Neural cell (in vitro differentiated cells): Measurements from ENCODE around the gene RYR2.

Source experiments
- EZH2 ChIP-seq: fragments of 200-600, 300-800 bp; shearing (Covaris generic), sonication (generic); IDR thresholded peaks from 2 replicates; pipeline ENCODE4 v1.6.1; 2014; ENCODE audit warnings: antibody characterized with exemption, low read length, borderline replicate concordance, mild to moderate bottlenecking; ENCODE audit not compliant: insufficient read depth, poor library complexity, severe bottlenecking
- TAF1 ChIP-seq: IDR thresholded peaks from 2 replicates; pipeline ENCODE4 v1.6.1; 2012; ENCODE audit warnings: low read depth
- TF ChIP-seq, protein P1 (sequence below): fragments of 450-650 bp; IDR thresholded peaks from 2 replicates; pipeline ENCODE4 v1.5.1; 2014; ENCODE audit warnings: antibody characterized with exemption, mild to moderate bottlenecking, moderate library complexity; ENCODE audit not compliant: poor library complexity, severe bottlenecking

DNA sequence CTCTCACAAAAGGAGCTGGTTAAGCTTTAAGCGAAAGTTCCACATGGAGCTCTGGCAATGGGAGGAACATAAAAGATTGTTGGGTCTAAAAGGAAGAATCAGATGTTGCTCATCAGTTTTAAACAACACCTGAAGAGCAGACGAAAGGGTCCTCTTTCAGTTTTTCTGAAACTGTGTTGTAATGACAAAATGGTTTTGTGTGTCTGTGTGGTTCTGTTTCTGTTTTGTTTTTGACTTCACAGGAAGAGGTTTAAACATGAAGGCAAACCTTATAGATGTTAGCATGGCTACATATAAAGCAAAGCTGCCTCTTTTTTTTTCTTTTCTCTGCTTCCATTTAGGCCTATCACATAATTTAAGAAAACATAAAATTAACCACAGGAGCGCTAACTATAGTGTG is 712.6 kb downstream of the RYR2 start:
- TF ChIP-seq, protein P1, sequence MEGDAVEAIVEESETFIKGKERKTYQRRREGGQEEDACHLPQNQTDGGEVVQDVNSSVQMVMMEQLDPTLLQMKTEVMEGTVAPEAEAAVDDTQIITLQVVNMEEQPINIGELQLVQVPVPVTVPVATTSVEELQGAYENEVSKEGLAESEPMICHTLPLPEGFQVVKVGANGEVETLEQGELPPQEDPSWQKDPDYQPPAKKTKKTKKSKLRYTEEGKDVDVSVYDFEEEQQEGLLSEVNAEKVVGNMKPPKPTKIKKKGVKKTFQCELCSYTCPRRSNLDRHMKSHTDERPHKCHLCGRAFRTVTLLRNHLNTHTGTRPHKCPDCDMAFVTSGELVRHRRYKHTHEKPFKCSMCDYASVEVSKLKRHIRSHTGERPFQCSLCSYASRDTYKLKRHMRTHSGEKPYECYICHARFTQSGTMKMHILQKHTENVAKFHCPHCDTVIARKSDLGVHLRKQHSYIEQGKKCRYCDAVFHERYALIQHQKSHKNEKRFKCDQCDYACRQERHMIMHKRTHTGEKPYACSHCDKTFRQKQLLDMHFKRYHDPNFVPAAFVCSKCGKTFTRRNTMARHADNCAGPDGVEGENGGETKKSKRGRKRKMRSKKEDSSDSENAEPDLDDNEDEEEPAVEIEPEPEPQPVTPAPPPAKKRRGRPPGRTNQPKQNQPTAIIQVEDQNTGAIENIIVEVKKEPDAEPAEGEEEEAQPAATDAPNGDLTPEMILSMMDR = no peak
- TF ChIP-seq TAF1 = no peak
- TF ChIP-seq EZH2 = no peak
